Hematopoietic multipotent progenitor cell treated with erythropoietin and hydrocortisone succinate and interleukin-3 and kit ligand, for 4 days (in vitro differentiated cells): ENCODE measurements around the gene SLC7A7.
"Not testable (repeated sequence)": the region's sequence is repeated elsewhere in the genome, so short reads cannot be mapped to it uniquely, and the experiment has no call there.

Experiments used
- DNase-seq: peaks from one replicate; pipeline ENCODE4 v3.0.0-alpha.2; 2015

Gene SLC7A7

DNA sequence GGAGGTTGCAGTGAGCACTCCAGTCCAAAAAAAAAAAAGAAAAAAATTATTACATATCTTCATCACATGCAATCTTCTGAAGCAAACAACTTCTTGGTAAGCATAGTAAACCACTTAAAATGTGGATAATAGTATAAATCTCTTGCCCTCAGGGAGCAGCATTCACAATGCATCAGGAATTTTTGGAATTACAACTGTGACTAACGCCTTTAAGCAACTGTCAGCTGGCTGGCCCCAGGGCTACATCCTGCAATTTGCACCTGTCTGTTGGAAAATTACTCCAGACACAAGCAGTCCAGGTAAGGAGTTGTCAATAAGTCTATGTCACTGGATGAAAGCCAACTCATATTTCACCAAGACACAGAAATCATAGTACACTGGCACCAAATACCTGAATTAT lies 5.5 kb upstream of the SLC7A7 start:
- DNase-seq: no peak

DNA sequence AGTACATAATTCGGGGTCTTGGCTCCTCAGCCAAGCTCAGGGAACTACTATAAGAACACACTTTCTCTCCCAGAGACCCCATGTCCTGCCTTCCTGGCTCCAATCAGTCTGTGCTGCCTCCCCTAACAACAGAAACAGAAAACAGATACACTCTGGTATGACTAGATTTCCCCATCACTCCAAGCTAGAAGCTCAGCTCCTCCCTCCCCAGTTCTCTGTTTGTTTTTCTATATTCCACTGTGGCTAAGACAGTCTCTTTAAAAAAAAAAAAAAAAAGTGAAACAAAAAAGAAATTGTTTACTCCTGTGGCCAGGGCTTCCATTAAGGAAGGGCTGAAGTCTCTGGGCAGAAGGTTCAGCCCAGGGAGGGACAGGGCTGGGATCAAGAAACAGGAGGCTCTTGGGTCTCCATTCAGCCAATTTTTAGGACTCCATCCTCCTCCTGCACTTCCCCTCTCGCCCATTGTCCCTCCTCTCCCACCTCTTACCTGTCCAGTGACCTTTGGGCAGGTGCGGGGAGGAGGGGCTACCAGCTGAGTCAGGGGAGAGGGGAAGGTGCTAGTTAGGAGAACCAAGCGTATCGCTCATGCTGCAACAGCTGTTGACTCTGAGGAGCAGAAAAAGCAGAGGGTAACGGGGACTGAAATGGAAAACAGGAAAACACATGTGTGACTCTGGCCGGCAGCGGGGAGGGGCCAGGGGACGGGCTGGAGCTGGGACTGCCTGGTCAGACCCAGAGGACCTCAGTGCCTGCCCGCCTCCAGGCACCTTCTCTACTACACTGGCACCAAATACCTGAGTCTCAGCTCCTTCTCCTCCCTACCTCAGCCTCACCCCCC lies 4.1 kb upstream of the SLC7A7 start:
- no peak for DNase-seq

DNA sequence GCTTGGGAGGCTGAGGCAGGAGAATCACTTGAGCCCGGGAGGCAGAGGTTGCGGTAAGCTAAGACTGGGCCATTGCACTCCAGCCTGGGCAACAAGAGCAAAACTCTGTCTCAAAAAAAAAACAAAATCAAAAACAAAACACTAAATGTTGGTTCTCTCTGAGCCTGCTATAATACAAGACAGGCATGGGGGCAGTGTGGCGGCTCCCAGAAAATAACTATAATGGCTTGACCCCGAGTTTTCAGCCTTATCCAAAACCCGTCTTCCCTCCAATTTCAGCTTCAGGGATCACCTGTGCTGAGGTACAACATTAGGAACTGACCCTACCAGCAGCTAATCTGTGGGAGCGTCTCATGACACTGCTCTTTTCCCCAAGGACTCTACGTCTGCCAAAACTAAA lies 862 bp downstream of the SLC7A7 start:
- DNase-seq: no peak

DNA sequence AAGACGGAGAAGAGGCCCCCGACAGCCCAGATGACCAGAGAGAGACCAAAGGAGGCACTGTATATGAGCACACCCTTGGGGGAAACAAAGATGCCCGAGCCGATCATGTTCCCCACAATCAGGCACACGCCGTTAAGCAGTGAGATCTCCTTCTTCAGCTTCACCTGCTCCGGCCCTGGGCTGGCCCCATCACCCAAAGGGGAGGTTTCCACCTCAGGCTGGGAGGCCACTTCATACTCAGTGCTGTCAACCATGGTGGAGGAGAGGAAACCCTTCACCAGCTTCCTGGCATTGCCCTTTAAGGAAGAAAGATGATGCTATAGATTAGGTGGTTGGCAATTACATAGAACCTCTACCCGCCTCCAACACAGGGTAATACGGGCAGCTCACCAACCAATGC lies 2.1 kb downstream of the SLC7A7 start:
- DNase-seq: no peak

DNA sequence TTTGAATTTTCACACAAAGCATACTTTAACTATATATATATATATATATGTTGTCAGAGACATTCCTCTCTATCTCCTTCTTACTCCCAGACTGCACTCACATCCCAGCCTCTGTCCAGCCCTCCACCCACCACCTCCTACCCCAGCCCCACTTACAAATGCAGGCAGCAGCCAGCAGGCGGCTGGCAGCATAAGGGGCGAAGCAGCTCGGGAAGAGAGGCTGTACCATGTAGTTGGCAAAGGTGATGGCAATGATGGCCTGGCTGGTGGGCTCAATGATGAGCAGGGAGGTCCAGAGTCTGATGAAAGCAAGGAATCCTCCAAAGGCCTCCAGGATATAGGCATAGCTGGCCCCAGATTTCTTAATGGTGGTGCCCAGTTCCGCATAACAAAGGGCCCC lies 2.5 kb downstream of the SLC7A7 start:
- DNase-seq: no peak

DNA sequence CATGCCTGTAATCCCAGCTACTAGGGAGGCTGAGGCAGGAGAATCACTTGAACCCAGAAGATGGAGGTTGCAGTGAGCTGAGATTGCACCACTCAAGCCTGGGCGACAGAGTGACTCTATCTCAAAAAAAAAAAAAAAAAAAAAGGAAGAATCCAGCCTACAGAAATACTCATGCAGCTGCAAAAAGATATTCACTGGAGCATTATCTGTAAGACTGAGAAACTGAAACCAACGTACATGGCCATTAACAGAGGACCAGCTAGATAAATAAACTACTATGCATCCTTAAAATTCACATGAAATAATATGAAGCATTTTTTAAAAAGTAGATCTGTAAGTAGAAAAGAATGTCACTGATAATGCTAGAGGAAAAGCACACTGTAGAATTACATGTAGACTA lies 3.5 kb downstream of the SLC7A7 start:
- no peak for DNase-seq

DNA sequence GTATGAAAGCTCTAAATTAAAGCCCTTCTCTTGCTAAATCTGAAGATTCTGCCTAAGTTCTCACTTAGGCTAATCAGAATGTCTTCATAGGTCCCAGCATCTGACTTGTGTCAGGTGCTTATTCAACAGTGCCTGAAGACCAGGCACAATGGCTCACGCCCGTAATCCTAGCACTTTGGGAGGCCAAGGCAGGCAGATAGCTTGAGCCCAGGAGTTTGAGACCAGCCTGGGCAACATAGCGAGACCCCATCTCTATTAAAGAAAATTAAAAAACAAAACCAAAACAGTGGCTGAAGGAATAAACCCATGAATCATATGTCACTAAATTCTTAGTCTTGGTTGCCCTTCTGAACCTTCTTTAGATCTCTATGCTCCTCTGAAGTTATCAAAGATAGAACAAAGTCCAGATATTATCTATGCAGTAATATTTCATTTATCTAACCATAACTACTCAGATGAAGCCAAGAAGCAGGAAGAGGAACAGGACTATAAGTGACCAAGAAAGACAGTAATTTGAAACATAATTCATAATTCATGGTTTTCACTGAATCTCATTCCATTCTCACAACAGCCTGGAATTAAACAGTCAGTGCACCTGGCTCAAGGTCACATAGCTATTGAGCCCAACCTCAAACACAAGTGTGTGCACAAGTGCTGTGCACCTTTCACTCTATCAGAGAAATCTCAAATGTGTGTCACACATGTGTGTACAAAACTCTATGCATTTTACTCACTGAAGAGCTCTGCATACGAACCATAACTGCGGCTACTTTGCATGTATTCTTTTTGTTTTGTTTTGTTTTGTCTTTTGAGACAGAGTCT lies 6.6 kb downstream of the SLC7A7 start:
- DNase-seq: no peak

DNA sequence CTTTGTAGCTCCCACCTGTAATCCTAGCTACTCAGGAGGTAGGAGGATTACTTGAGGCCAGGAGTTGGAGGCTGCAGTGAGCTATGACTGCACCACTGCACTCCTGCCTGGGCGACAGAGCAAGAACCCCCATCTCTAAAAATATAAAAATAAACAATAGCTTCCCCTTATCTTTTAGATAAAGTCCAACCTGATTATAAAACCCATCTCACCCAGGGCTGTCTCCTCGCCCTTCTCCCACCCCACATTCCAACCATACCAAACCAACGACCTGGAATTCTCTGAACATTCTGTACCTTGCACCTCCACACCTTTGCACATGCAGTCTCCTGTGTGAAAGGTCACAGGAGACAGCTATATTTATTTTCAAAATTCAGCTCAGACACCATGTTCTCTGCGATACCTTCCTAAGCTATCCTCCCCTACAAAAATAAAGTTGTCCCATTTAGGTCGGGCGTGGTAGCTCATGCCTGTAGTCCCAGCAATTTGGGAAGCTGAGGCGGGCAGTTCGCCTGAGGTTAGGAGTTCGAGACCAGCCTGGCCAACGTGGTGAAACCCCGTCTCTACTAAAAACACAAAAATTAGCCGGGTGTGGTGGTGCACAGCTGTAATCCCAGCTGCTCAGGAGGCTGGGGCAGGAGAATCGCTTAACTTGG lies 7.7 kb downstream of the SLC7A7 start:
- DNase-seq: no peak

DNA sequence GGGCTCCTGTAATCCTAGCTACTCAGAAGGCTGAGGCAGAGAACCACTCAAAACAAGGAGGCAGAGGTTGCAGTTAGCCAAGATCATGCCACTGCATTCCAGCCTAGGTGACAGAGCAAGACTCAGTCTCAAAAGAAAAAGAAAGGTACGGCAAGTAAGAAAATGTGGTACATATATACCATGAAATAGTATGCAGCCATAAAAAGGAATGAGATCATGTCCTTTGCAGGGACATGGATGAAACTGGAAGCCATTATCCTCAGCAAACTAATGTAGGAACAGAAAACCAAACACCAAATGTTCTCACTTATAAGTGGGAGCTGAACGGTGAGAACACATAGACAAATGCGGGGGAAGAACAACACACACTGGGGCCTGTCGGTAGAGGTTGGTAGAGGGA lies 10.0 kb downstream of the SLC7A7 start:
- not testable (repeated sequence) for DNase-seq

DNA sequence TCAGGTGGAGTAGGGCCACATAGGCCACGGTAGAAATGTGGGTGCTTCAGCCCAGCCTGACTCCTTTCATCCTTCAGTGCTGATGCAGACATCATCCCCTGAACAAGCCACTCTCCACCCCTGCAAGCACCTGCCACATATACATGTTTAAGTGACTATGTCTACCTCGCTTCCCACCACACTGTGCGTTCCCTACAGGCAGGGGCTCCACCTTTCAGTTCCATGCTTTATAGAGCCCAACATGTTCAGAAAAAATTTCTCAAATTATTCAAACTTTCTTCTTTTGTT lies 11.6 kb downstream of the SLC7A7 start:
- DNase-seq: no peak

DNA sequence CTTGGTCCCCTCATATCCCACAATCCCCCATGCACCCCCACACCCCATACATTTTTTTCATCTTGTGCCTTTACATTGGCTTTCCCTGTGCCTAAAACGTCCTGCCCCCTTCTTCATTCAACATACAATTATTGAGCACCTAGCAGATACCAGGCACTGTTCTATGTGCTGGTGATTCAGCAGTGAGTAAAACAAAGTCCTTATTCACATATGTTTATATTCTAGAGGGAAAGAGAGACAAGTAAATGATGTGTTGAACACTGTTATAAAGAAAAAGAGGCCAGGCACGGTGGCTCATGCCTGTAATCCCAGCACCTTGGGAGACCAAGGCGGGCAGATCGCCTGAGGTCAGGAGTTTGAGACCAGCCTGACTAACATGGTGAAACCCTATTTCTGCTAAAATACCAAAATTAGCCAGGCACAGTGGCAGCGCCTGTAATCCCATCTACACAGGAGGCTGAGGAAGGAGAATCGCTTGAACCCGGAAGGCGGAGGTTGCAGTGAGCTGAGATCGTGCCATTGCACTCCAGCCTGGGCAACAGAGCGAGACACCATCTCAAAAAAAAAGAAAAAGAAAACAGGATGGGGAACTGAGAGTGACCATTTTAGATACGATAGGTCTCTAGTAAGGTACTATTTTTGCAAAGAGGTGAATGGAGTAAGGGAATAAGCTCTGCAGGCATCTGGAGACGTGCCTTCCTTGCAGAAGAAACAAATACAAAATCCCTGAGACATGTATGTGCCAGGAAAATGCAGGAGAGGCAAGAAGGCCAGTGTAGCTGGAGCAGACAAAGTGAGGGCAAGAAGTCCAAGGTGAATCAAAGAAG lies 12.2 kb downstream of the SLC7A7 start:
- DNase-seq: no peak

DNA sequence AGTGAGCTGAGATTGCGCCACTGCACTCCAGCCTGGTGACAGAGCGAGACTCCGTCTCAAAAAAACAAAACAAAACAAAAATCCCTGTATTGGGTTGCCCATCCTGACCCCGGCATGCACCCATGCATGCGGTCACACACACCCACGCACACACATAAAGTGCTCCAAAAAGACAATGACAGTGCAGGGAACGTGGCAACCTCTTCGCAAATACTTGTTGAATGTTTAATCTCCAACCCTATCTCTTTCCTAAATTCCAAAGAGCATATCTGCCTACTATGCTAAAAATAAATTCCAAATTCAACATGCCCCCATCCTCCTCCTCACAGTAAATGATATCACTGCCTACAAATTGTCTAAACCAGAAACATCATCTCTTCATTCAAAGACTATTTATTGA lies 13.5 kb downstream of the SLC7A7 start:
- no peak for DNase-seq

DNA sequence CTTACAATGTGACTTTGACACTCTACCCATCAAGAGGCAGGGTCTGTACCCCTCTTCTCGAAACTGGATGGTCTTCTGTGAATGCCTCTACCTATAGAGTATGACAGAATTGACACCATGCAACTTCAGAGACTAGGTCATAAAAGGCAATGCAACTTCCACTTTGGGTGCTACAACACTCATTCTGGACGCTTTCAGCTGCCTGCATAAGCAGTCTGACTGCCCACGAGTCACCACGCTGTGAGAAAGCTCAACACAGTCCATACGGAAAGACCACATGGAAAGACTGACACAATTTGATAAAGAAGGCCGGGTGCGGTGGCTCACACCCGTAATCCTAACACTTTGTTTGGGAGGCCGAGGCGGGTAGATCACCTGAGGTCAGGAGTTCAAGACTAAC lies 14.9 kb downstream of the SLC7A7 start:
- DNase-seq: no peak

DNA sequence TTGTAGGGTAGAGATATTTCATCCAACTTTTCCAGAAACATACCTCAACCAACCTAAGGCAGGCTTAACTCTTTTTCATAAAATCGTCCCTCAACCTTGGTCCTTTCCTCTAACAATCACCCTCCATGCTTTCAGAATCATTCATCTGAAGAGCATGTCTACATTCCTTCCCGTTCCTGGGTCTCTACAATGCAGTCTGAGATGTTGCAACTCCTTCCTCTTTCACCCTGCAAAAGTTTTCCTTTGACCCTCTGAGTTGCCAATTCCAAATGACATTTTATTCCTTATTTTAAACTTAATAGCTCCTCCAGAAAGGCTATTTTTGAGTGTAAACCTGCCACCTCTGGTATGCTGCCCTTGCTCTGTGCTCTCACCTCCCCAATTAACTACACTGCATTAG lies 16.7 kb downstream of the SLC7A7 start:
- no peak for DNase-seq

DNA sequence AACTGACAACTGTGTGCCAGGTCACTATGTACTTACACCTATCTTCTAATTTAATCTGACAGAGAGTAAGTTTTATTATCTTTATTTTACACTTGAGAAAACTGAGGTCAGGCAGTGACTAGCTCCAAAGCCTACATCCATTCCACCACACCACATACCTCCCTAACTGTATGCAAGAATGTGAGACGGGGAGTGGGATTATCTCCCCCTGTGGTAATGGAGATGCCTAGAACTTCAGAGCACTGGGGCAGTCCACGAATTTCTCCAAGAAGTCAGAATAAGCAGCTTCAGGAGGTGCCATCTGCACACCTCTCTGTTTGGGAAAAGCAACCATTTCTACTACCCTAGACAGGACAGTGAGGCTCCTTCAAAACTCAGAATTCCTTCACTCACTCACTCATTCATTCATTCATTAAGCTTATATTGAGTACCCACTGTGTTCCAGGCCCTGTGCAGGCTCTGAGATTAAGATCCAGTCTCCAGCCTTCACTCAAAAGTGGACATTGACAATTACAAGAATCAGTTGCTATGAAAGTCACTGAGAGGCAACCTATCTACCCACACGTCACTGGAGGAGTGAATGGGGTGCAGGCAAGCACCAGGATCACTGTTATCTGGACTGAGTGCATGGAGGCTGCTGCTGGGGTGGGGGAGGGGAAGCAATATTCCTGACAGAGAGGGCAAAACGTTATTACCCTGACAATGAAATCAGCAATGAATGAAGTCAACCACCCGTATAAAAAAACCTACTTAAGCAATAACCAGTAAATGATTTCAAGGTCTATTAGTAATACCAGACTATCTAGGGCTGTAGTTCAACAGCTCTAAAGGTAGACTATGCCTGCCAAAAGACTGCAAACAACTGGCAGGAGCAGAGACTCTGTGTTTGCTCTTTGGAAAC lies 18.0 kb downstream of the SLC7A7 start:
- DNase-seq: no peak

DNA sequence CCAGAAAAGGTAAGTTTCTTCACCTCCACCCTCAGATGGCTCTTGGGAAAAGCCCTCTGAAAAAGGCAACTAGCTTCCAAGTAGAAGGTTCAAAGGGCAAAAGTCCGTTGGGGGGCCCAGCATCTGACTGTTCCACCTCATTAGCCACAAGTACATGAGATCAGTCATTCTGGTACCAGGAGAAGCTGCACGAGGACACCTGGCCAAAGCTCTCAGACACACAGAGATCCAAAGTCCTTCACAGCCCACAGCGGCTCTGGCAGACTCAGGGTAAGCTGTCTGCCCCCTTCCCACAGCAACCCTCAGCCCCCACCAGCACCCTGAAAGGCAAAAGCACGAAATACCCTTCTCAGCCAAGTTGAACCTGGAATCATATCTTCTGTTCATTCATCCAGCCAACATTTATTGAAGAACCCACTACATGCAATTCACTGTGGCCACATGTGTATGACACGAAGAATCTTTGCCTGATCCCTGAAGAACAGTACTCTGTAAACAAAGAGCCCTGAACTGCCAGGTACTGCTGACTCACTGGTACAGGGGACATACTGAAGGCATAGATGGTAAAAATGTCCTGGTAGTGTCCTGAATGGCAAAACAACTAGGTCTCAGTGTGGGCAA lies 19.0 kb downstream of the SLC7A7 start:
- no peak for DNase-seq

DNA sequence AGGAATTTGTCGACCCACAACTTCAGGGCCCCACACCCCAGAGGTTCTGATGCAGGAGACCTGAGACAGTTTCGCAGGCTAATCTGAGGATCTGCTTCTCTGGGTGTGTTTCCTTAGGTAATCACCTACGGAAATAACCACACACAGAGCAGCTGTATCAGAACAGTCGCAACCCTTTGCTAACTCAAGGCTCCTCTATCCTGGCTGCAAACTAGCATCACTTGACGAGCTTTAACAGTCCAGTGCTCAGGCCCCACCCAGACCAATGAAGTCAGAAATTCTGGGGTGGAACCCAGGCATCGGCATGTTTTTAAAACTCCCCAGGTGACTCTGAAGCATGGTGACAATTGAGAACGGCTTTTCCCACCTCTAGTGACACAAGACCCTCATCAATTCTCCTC lies 20.7 kb downstream of the SLC7A7 start:
- DNase-seq: no peak

DNA sequence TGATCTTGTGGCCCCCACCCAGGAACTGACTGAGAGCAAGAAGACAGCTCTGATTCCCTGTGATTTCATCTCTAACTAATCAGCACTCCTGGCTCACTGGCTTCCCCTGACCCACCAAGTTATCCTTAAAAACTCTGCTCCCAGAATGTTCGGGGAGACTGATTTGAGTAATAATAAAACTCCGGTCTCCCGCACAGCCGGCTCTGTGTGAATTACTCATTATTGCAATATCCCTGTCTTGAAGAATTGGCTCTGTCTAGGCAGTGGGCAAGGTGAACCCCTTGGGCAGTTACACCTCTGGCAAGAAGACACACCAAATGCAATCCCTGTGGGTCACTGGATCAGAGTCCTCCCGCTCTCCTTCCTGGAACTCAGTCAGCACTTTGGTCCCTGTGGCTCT lies 21.3 kb downstream of the SLC7A7 start:
- no peak for DNase-seq

DNA sequence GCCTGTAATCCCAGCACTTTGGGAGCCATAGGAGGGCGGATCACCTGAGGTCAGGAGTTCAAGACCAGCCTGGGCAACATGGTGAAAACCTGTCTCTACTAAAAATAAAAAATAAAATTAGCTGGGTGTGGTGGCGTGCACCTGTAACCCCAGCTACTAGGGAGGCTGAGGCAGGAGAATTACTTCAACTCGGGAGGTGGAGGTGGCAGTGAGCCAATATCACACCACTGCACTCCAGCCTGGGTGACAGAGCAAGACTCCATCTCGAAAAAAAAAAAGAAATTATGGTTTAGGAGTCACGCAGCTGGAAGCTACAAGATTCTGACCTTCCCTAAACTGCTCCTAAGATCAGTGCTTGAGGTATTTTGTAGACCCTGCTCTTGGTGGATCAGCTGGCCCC lies 21.7 kb downstream of the SLC7A7 start:
- DNase-seq: not testable (repeated sequence)

DNA sequence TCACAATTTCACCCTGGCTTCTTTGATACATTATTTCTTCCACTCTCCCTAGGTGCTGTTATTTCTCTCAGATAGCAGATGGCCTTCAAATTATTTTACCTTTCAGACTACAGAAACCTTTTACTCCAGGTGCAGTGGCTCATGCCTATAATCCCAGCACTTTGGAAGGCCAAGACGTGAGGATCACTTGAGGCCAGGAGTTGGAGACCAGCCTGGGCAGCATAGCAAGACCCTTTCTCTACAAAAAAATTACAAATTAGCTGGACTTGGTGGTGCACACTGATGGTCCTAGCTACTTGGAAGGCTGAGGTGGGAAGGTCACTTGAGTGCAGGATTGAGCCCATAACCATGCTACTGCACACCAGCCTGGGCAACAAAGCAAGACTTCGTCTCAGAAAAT lies 23.1 kb downstream of the SLC7A7 start:
- DNase-seq: no peak

DNA sequence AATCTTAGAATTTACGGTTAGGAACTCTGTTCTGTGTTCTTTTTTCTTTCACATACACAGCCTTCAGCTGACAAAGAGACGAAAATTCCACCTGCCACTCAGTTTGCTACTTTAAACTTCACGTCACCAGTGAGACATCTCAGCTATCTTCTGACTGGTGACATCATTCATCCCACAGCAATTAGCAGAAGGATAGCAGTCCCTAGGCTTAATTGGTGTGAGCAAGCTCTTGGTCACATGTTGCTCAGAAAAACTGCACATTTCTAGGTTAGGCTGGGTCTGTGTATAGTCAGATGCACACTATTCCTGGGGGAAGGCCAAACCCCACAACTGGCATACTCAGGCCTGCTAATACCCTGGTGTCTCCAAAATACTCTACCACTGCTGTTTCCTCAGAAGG lies 23.9 kb downstream of the SLC7A7 start:
- DNase-seq: no peak

DNA sequence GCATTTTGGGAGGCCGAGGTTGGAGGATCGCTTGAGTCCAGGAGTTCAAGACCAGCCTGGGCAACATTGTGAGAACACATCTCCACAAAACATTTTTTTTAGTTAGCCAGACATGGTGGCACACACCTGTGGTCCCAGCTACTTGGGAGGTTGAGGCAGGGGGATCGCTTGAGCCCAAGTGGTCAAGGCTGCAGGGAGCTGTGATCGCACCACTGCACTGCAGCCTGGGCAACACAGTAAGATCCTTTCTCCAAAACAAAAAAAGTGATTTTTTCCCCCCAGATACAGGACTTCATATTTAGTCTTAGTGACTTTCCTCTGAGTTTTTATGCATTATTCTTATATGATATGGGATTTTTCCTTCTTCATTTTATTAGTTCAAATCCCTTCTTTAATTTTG lies 28.6 kb downstream of the SLC7A7 start:
- DNase-seq: no peak
